Kidney (tissue), 14 donors: ENCODE measurements around the gene BFSP2. TPM values are rescaled to one million over a fixed set of nuclear protein-coding genes. Genes with fewer than 3 reads are reported as not detected.

Experiments used
- DNase-seq, 5 donors: peaks; one replicate each; pipeline ENCODE4 v3.0.0-alpha.2; 2013 to 2020
- FAIRE-seq: peaks from 2 replicates; lab custom pipeline; 2012; peaks lifted over from hg19 to GRCh38; lab: Jason Lieb, UNC
- H3K27ac ChIP-seq, 2 donors: one replicate each; pipeline ENCODE4 v1.7.0; 2013; ENCODE audit warnings: low read depth in 2 of 2, low read length in 2 of 2, inconsistent platforms in 1 of 2
- H3K27me3 ChIP-seq: one replicate; pipeline ENCODE4 v1.7.1; 2013; ENCODE audit warnings: low read length, inconsistent platforms; ENCODE audit not compliant: control insufficient read depth, insufficient read depth
- H3K36me3 ChIP-seq, 3 donors: one replicate each; pipeline versions ENCODE4 v1.7.0 to v1.7.1; 2013; ENCODE audit warnings: low read length in 3 of 3, control low read depth in 1 of 3, inconsistent platforms in 1 of 3; ENCODE audit not compliant: insufficient read depth in 3 of 3, control insufficient read depth in 2 of 3
- H3K4me1 ChIP-seq, 3 donors: one replicate each; pipeline versions ENCODE4 v1.7.0 to v1.7.1; 2013; ENCODE audit warnings: low read length in 3 of 3, inconsistent platforms in 1 of 3, low read depth in 1 of 3; ENCODE audit not compliant: control insufficient read depth in 2 of 3, insufficient read depth in 2 of 3
- H3K4me3 ChIP-seq, 3 donors: one replicate each; pipeline versions ENCODE4 v1.7.0 to v1.8.1; 2013; ENCODE audit warnings: low read length in 3 of 3, control low read depth in 1 of 3, inconsistent platforms in 1 of 3
- H3K9ac ChIP-seq, 3 donors: one replicate each; pipeline versions ENCODE4 v1.7.0 to v1.7.1; 2013; ENCODE audit warnings: low read length in 3 of 3, control low read depth in 1 of 3, inconsistent platforms in 1 of 3
- H3K9me3 ChIP-seq, 3 donors: one replicate each; pipeline versions ENCODE4 v1.7.0 to v1.7.1; 2013; ENCODE audit warnings: low read length in 3 of 3, control low read depth in 1 of 3, inconsistent platforms in 1 of 3; ENCODE audit not compliant: control insufficient read depth in 2 of 3, insufficient read depth in 1 of 3
- CTCF ChIP-seq: IDR thresholded peaks from 3 replicates; pipeline ENCODE4 v1.5.1; 2012; ENCODE audit warnings: mild to moderate bottlenecking, moderate library complexity, borderline replicate concordance; ENCODE audit not compliant: insufficient read depth; ENCODE audit errors: extremely low read depth
- intact Hi-C: fragments of 100-400 bp; cut with DNase I; formaldehyde crosslinking; loops from one replicate; pipeline ENCODE4 v1.11.1; 2022
- polyA plus RNA-seq: library from polyadenylated mRNA; stranded (reverse); fragments of 350-450 nt; fragmentation: Illumina TruSeq; extraction: RNeasy Lipid Tissue Mini Kit (QIAGEN cat#74804); gene quantifications from one replicate; pipeline ENCODE4 v1.2.3, GENCODE V29; 2014; ENCODE audit warnings: low read depth, low replicate concordance; ENCODE audit not compliant: insufficient read depth
- total RNA-seq: library from RNA; stranded (reverse); fragmentation: NEBNext Ultra II Directional; extraction: Animal tissue kit (Norgen Biotek cat#: 25700); gene quantifications from one replicate; pipeline ENCODE4 v1.2.1, GENCODE V29; 2021
- donor health status: control.
- donor health status: control.
- donor health status: control.
- donor health status: control.
- donor health status: control.
- donor health status: DM: yes; HTN: yes; CAD: no.
- donor health status: Normal renal cell carcinoma (clear cell type).

BFSP2 gene
- total and polyA plus RNA-seq, 2 donors from 2014 or later, result 0.41 to 0.86 TPM

GRCh38 chr3:133443649-133444422, 44.0 kb downstream of the BFSP2 start:
- intact Hi-C loops, result no loop called here
- no peaks in the 10 kb centered on the region for H3K9me3 ChIP-seq
- no peak overlapping the region for H3K9ac ChIP-seq
- peaks cover 0 to 5% (median under 1%) of the 10 kb centered on the region in 3 donors for H3K4me1 ChIP-seq
- DNase-seq, result peak in 1 of 5 donors; percentile 10
- FAIRE-seq, result no peak
- no peak for TF ChIP-seq CTCF
- H3K27ac ChIP-seq, result no peak overlapping the region
- H3K36me3 ChIP-seq, result no peaks in the 10 kb centered on the region
- no peaks in the 10 kb centered on the region for H3K27me3 ChIP-seq
- H3K4me3 ChIP-seq, result no peak overlapping the region

GRCh38 chr3:133444423-133444774, 44.5 kb downstream of the BFSP2 start:
- H3K36me3 ChIP-seq, result no peaks in the 10 kb centered on the region
- no peak overlapping the region for H3K27ac ChIP-seq
- peaks cover 0 to 7% (median 4%) of the 10 kb centered on the region in 3 donors for H3K4me1 ChIP-seq
- TF ChIP-seq CTCF, result no peak
- H3K4me3 ChIP-seq, result no peak overlapping the region
- H3K9me3 ChIP-seq, result no peaks in the 10 kb centered on the region
- DNase-seq (no peak), FAIRE-seq (no peak)
- H3K27me3 ChIP-seq, result no peaks in the 10 kb centered on the region
- no peak overlapping the region for H3K9ac ChIP-seq
- intact Hi-C loops, result no loop called here

GRCh38 chr3:133445108-133445507, 45.3 kb downstream of the BFSP2 start:
- H3K27me3 ChIP-seq, result no peaks in the 10 kb centered on the region
- no peaks in the 10 kb centered on the region for H3K9me3 ChIP-seq
- H3K27ac ChIP-seq, result no peak overlapping the region
- FAIRE-seq, result no peak
- no peak overlapping the region for H3K4me3 ChIP-seq
- no peaks in the 10 kb centered on the region for H3K36me3 ChIP-seq
- intact Hi-C loops, result no loop called here
- no peak for TF ChIP-seq CTCF
- peaks cover 0 to 7% (median 4%) of the 10 kb centered on the region in 3 donors for H3K4me1 ChIP-seq
- no peak for DNase-seq
- H3K9ac ChIP-seq, result no peak overlapping the region
